ENCODE results near the gene GPR155.

GPR155 gene

DNA sequence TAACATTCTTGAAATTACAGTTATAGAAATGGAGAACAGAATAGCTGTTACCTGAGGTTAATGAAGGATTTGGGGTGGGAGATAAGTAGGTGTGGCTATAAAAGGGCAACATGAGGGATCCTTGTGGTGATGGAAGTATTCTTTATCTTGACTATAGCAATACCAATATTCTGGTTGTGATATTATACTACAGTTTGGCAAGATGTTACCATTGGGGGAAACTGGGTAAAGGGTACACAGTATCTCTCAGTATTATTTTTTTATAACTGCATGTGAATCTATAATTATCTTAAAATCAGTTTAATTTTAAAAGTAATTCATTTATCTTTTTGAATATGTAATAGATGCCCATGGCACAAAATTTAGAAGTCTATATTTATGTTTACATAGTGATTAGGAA is 83.2 kb downstream of the GPR155 start:
- Histone ChIP-seq H2BK15ac (ENCODE audit: low read length) (no peak overlapping the region), H3K4me2 (ENCODE audit: insufficient read depth, low read length, poor library complexity, severe bottlenecking) (no peak overlapping the region), H4K91ac (ENCODE audit: low read depth, low read length, poor library complexity) (no peak overlapping the region), H3K4me3 (ENCODE audit: low read length in 2 of 2) (no peak overlapping the region), H2BK5ac (ENCODE audit: low read length) (no peak overlapping the region), H3K14ac (ENCODE audit: low read length) (no peak overlapping the region), H3K36me3 (replicated peaks in 1 of 2; ENCODE audit: control insufficient read depth in 2 of 2, insufficient read depth in 2 of 2, low read length in 2 of 2) (peaks cover 0 to 40% of the 10 kb centered on the region in 2 donors), H3K79me1 (ENCODE audit: low read depth, low read length) (no peaks in the 10 kb centered on the region), H3K18ac (ENCODE audit: low read length) (no peak overlapping the region), H3K4me1 (ENCODE audit: control insufficient read depth in 2 of 2, insufficient read depth in 1 of 2, low read depth in 1 of 2, low read length in 2 of 2) (no peaks in the 10 kb centered on the region), H2AFZ (ENCODE audit: low read length) (no peak overlapping the region), H2BK12ac (ENCODE audit: low read length) (no peak overlapping the region), H3K9me3 (replicated peaks in 1 of 2; ENCODE audit: control insufficient read depth in 2 of 2, insufficient read depth in 1 of 2, low read depth in 1 of 2, low read length in 2 of 2) (peaks cover 0 to 4% of the 10 kb centered on the region in 2 donors), H3K27ac (replicated peaks; ENCODE audit: low read length) (no peak overlapping the region), H3K9ac (ENCODE audit: low read depth, low read length, poor library complexity) (no peak overlapping the region), H3K4ac (ENCODE audit: low read length) (no peak overlapping the region), H4K8ac (ENCODE audit: low read depth, low read length) (no peak overlapping the region), H3K23ac (ENCODE audit: low read depth, low read length, poor library complexity) (no peak overlapping the region), H2BK120ac (ENCODE audit: low read depth, low read length) (no peak overlapping the region), H3K27me3 (ENCODE audit: control insufficient read depth in 3 of 3, insufficient read depth in 3 of 3, low read depth in 1 of 3, low read length in 3 of 3) (no peaks in the 10 kb centered on the region), H2AK5ac (ENCODE audit: low read depth, low read length) (no peak overlapping the region)
- no peak for DNase-seq (ENCODE audit: low spot score)

- Histone ChIP-seq H3K4me2 (ENCODE audit: insufficient read depth, low read length, poor library complexity, severe bottlenecking) (no peak overlapping the region), H3K27ac (replicated peaks; ENCODE audit: low read length) (no peak overlapping the region), H3K36me3 (replicated peaks in 1 of 2; ENCODE audit: control insufficient read depth in 2 of 2, insufficient read depth in 2 of 2, low read length in 2 of 2) (peaks cover 0 to 40% of the 10 kb centered on the region in 2 donors), H4K8ac (ENCODE audit: low read depth, low read length) (no peak overlapping the region), H2AK5ac (ENCODE audit: low read depth, low read length) (no peak overlapping the region), H4K91ac (ENCODE audit: low read depth, low read length, poor library complexity) (no peak overlapping the region), H2BK15ac (ENCODE audit: low read length) (no peak overlapping the region), H3K27me3 (ENCODE audit: control insufficient read depth in 3 of 3, insufficient read depth in 3 of 3, low read depth in 1 of 3, low read length in 3 of 3) (no peaks in the 10 kb centered on the region), H2BK5ac (ENCODE audit: low read length) (no peak overlapping the region), H3K9me3 (replicated peaks in 1 of 2; ENCODE audit: control insufficient read depth in 2 of 2, insufficient read depth in 1 of 2, low read depth in 1 of 2, low read length in 2 of 2) (peaks cover 0 to 4% of the 10 kb centered on the region in 2 donors), H3K9ac (ENCODE audit: low read depth, low read length, poor library complexity) (no peak overlapping the region), H3K4ac (ENCODE audit: low read length) (no peak overlapping the region), H3K23ac (ENCODE audit: low read depth, low read length, poor library complexity) (no peak overlapping the region), H2BK120ac (ENCODE audit: low read depth, low read length) (no peak overlapping the region), H2BK12ac (ENCODE audit: low read length) (no peak overlapping the region), H3K79me1 (ENCODE audit: low read depth, low read length) (no peaks in the 10 kb centered on the region), H3K18ac (ENCODE audit: low read length) (no peak overlapping the region), H3K4me3 (ENCODE audit: low read length in 2 of 2) (no peak overlapping the region), H2AFZ (ENCODE audit: low read length) (no peak overlapping the region), H3K14ac (ENCODE audit: low read length) (no peak overlapping the region), H3K4me1 (ENCODE audit: control insufficient read depth in 2 of 2, insufficient read depth in 1 of 2, low read depth in 1 of 2, low read length in 2 of 2) (peaks cover 0 to 1% of the 10 kb centered on the region in 2 donors)
- DNase-seq (ENCODE audit: low spot score): no peak
Observed at GRCh38 chr2:174400853-174401252, 86.0 kb downstream of the GPR155 start.

- no CpG with 5 or more reads among the region's 1 CpG for WGBS, 2 donors (ENCODE audit: extremely low coverage in 2 of 2, insufficient read length in 2 of 2, insufficient replicate concordance in 1 of 2)
- Histone ChIP-seq H3K4me2 (ENCODE audit: insufficient read depth, low read length, poor library complexity, severe bottlenecking) (no peak overlapping the region), H2BK120ac (ENCODE audit: low read depth, low read length) (no peak overlapping the region), H3K9me3 (replicated peaks in 1 of 2; ENCODE audit: control insufficient read depth in 2 of 2, insufficient read depth in 1 of 2, low read depth in 1 of 2, low read length in 2 of 2) (peaks cover 0 to 3% of the 10 kb centered on the region in 2 donors), H2AK5ac (ENCODE audit: low read depth, low read length) (no peak overlapping the region), H2BK5ac (ENCODE audit: low read length) (no peak overlapping the region), H3K23ac (ENCODE audit: low read depth, low read length, poor library complexity) (no peak overlapping the region), H4K91ac (ENCODE audit: low read depth, low read length, poor library complexity) (no peak overlapping the region), H3K36me3 (replicated peaks in 1 of 2; ENCODE audit: control insufficient read depth in 2 of 2, insufficient read depth in 2 of 2, low read length in 2 of 2) (peaks cover 0 to 40% of the 10 kb centered on the region in 2 donors), H3K27me3 (ENCODE audit: control insufficient read depth in 3 of 3, insufficient read depth in 3 of 3, low read depth in 1 of 3, low read length in 3 of 3) (no peaks in the 10 kb centered on the region), H3K4me3 (ENCODE audit: low read length in 2 of 2) (no peak overlapping the region), H2AFZ (ENCODE audit: low read length) (no peak overlapping the region), H3K4me1 (ENCODE audit: control insufficient read depth in 2 of 2, insufficient read depth in 1 of 2, low read depth in 1 of 2, low read length in 2 of 2) (peaks cover 1 to 3% of the 10 kb centered on the region in 2 donors), H3K18ac (ENCODE audit: low read length) (no peak overlapping the region), H3K9ac (ENCODE audit: low read depth, low read length, poor library complexity) (no peak overlapping the region), H3K14ac (ENCODE audit: low read length) (no peak overlapping the region), H3K79me1 (ENCODE audit: low read depth, low read length) (no peaks in the 10 kb centered on the region), H2BK15ac (ENCODE audit: low read length) (no peak overlapping the region), H2BK12ac (ENCODE audit: low read length) (no peak overlapping the region), H3K4ac (ENCODE audit: low read length) (no peak overlapping the region), H3K27ac (replicated peaks; ENCODE audit: low read length) (no peak overlapping the region), H4K8ac (ENCODE audit: low read depth, low read length) (no peak overlapping the region)
- DNase-seq (ENCODE audit: low spot score): no peak
Observed at GRCh38 chr2:174399171-174399570, 87.7 kb downstream of the GPR155 start.

DNA sequence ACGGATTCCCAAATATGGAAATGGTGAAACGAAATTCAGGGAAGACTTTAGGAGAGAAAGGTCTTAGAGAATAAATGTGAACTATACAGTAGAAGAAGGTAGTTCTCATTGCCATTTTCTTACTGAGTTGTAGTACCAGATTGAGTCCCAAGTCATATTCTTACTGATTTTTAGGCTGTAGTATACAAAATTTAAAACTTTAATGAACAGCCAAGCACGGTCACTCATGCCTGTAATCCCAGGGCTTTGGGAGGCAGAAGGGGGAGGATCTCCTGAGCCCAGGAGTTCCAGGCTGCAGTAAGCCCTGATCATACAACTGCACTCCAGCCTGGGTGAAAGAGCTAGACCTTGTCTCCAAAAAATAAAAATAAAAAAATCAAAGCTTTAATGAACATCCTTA is 89.1 kb downstream of the GPR155 start:
- no peak overlapping the region for H3K4me2 ChIP-seq (ENCODE audit: insufficient read depth, low read length, poor library complexity, severe bottlenecking)
- peaks cover 0 to 34% of the 10 kb centered on the region in 2 donors for H3K36me3 ChIP-seq (replicated peaks in 1 of 2; ENCODE audit: control insufficient read depth in 2 of 2, insufficient read depth in 2 of 2, low read length in 2 of 2)
- H3K18ac ChIP-seq (ENCODE audit: low read length): no peak overlapping the region
- no peak overlapping the region for H2BK15ac ChIP-seq (ENCODE audit: low read length)
- no peak overlapping the region for H2BK120ac ChIP-seq (ENCODE audit: low read depth, low read length)
- H3K9ac ChIP-seq (ENCODE audit: low read depth, low read length, poor library complexity): no peak overlapping the region
- H3K14ac ChIP-seq (ENCODE audit: low read length): no peak overlapping the region
- H2AK5ac ChIP-seq (ENCODE audit: low read depth, low read length): no peak overlapping the region
- H3K27me3 ChIP-seq (ENCODE audit: control insufficient read depth in 3 of 3, insufficient read depth in 3 of 3, low read depth in 1 of 3, low read length in 3 of 3): no peaks in the 10 kb centered on the region
- H3K4me1 ChIP-seq (ENCODE audit: control insufficient read depth in 2 of 2, insufficient read depth in 1 of 2, low read depth in 1 of 2, low read length in 2 of 2): peaks cover 1 to 4% of the 10 kb centered on the region in 2 donors
- no peak overlapping the region for H4K91ac ChIP-seq (ENCODE audit: low read depth, low read length, poor library complexity)
- no peak overlapping the region for H3K4me3 ChIP-seq (ENCODE audit: low read length in 2 of 2)
- no peak overlapping the region for H3K27ac ChIP-seq (replicated peaks; ENCODE audit: low read length)
- no peak overlapping the region for H3K23ac ChIP-seq (ENCODE audit: low read depth, low read length, poor library complexity)
- DNase-seq (ENCODE audit: low spot score): no peak
- no peak overlapping the region for H2BK12ac ChIP-seq (ENCODE audit: low read length)
- WGBS, 2 donors (ENCODE audit: extremely low coverage in 2 of 2, insufficient read length in 2 of 2, insufficient replicate concordance in 1 of 2): no CpG with 5 or more reads among the region's 3 CpGs
- H2BK5ac ChIP-seq (ENCODE audit: low read length): no peak overlapping the region
- H3K4ac ChIP-seq (ENCODE audit: low read length): no peak overlapping the region
- no peaks in the 10 kb centered on the region for H3K79me1 ChIP-seq (ENCODE audit: low read depth, low read length)
- no peak overlapping the region for H4K8ac ChIP-seq (ENCODE audit: low read depth, low read length)
- H3K9me3 ChIP-seq (replicated peaks in 1 of 2; ENCODE audit: control insufficient read depth in 2 of 2, insufficient read depth in 1 of 2, low read depth in 1 of 2, low read length in 2 of 2): no peaks in the 10 kb centered on the region
- H2AFZ ChIP-seq (ENCODE audit: low read length): no peak overlapping the region

All from neuronal stem cell (in vitro differentiated cells).